NCI-H2107 treated with DMSO at 0.1 percent for 48 hours (cell line): ENCODE data around the gene NTF3.

Experiments
- DNase-seq: peaks from one replicate; lab custom pipeline; 2025; ENCODE audit not compliant: unreplicated experiment; lab: John Stamatoyannopoulos, UW

The NTF3 gene

GRCh38 chr12:5485454-5485853 is 53.5 kb downstream of the NTF3 start:
- DNase-seq = no peak

GRCh38 chr12:5487076-5487475 is 55.2 kb downstream of the NTF3 start:
- no peak for DNase-seq

GRCh38 chr12:5487948-5488625 is 56.2 kb downstream of the NTF3 start:
- DNase-seq = no peak

DNA sequence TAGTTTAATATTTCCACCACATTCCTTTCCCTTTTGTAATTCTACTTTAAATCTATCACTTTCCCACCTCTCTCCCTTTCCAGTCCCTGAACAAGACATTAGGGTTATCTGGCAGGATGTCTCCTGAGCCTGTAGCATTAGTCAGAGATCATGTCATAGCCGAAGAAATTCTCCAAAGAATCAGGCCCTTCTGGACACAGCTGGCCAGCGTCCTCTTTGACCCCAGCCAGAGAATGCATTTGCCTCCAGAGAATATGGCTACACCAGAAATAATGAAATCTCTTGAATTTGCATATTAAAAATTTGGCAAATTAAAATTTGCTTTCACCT is 56.7 kb downstream of the NTF3 start:
- no peak for DNase-seq

DNA sequence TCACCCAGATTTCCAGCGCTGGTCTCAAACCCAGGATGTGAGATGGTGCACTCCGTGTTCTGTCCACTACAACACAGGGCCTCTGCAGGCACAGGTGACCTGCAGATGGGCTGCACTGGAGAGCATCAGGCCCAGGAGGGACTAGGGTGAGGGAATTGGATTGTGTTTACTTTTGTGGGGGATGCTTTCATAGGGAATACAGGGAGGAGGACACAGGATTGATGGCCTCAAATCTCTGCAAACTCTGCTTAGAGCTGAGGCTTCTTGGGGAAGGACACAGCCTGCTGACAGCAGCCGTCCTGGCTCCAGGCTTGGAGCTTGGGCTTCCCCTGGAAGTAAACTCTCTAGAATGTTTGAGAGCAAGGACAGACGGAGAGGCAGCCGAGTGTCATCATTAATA is 57.1 kb downstream of the NTF3 start:
- no peak for DNase-seq

GRCh38 chr12:5489760-5490406 is 58.0 kb downstream of the NTF3 start:
- DNase-seq = no peak

DNA sequence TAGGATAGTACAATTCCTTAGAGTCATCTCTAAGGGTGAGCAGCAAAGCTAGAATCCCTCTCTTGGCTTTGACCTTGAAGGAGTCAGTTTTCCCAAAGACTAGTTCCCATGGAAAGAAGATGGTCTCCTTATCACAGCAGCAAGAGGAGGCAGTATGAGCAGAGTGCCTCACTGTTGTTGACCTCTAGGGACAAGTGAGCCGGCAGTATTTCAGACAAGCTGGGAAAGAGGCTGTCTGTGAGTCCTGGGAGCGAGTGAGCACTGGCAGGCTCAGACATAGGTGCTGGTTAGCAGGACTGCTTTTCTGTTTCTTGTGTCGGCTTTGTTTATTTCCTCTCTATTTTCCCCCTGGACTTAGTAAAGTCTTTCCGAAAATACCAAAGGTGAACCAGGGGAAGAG is 60.7 kb downstream of the NTF3 start:
- DNase-seq = no peak

DNA sequence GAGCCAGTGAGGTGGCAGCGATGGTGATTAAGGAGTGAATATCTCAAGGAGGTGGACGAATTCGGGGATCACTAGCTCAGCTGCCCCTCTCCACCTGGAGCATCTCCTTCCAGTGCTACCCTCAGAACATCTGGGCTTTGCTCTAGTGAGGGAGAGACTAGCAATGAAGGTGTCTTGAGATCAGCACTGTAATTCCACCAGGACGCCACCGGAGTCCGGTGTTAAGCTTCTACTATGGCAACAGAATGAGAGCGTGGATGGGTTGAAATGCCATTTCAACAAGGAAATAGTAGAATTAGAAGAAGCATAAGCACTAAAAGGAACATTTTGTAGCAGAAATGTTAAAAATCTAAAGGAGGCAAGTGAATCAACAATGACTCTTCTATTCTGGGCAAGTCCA is 61.1 kb downstream of the NTF3 start:
- no peak for DNase-seq

GRCh38 chr12:5494343-5494742 is 62.4 kb downstream of the NTF3 start:
- DNase-seq = no peak

DNA sequence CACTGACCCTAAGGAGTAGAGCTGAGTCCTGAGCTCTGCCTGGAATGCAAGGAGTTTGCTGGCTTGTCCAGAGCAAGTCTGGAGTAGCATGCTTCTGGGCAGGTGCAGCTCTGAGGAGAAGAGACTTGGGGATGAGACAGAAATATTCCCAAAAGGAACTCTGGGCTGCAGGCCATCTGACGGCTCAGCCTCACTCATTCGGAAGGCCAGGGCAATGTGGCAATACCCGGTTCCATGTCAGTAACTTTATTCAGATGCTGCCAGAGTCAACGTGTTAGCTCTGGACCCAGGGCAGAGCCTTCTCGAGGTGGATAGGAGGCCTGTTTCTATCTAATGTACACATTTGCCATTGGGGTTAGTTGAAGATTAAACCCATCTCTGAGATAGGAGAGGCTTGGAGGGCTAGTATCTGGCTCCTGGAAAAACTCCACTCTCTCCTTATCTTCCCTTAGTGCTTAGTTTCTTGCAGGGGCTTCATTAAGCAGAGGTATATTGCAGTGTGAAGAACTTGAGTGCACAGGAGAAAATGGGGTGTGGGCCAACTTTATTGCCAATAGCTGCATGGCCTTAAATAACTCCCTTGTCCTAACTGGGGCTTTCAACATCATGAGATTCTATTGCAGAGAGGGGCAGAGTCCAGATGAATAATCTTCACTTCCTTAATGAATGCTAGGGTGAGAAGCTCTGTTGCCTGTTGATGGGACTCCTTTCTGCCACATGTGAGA is 65.6 kb downstream of the NTF3 start:
- DNase-seq = no peak

- DNase-seq = no peak
Observed at GRCh38 chr12:5498076-5498475, 66.2 kb downstream of the NTF3 start.

GRCh38 chr12:5498806-5499205 is 66.9 kb downstream of the NTF3 start:
- DNase-seq = no peak

DNA sequence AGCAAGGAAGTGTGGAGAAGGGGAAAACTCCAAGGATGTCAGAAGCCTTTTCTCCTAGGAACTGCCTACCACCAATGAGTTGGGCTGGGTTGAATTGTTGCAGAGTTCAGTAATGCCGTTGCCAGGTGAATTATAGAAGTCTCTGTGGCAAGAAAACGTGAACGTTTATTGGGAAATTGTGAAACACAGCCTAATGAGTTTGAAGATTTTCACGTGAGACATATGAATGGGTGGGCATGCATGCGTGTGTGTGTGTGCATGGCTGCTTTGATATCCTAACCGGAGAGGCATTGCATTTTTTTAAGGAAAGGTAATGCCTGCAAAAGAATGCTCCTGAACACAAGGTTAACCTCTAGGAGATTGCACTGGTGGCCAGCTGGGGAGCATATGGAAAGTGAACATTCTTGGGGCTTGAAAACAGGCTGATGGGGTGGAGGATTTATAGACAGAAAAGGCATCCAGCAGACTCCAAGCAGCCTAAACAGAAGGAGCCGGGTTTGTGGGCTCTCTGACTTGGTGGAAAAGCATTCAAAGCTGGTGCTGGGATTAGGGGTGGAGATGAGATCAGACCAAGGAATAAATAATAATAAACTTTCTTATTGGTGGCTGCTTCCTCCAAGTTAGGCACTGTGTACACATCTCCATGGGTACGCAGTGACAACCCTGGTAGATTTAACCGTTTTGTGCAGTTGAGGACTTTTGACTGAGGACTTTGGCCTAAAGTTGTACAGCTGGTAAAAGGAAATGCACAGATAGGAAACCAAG is 67.8 kb downstream of the NTF3 start:
- DNase-seq = no peak

GRCh38 chr12:5500331-5500659 is 68.4 kb downstream of the NTF3 start:
- DNase-seq = no peak

DNA sequence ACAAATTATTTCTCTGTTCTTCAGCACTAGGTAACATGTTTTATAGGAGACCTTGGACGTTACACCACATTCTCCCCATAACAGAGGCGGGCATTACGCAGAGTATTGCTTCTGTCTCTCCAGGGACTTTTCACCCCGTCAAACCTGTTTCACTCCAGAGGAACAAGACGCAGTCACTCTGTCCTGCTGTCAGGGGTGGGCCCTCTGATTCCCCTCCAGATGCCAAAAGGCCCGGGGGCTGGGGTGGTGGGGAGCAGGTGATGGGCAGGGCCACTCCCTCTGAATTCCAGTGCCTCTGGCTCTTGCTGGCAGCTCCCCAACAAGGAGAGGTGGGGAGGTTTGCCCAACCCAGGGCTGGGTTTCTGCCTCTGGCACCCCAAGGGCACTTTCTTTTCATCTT is 71.9 kb downstream of the NTF3 start:
- no peak for DNase-seq

DNA sequence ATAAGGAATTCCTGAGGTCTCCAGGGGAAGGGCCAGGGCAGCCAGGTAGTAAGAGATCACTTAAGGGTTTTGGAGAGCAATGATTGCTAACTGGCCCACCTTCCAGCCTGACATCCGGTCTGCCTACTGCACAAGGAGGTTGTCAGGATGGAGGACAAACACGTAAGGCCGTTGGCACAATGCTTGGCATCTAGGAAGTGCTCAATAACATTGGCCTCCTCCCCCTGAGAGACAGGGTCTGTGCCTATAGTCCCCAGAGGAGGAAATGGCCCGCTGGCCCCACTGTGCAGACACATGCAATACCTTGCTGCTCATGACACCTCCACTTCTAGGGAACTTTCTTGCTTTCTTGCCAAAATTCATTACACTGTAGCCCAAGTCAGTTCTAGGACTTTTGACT is 73.2 kb downstream of the NTF3 start:
- DNase-seq = no peak

GRCh38 chr12:5505751-5506150 is 73.8 kb downstream of the NTF3 start:
- DNase-seq = no peak

- DNase-seq = no peak
Observed at GRCh38 chr12:5506295-5506694, 74.4 kb downstream of the NTF3 start.

DNA sequence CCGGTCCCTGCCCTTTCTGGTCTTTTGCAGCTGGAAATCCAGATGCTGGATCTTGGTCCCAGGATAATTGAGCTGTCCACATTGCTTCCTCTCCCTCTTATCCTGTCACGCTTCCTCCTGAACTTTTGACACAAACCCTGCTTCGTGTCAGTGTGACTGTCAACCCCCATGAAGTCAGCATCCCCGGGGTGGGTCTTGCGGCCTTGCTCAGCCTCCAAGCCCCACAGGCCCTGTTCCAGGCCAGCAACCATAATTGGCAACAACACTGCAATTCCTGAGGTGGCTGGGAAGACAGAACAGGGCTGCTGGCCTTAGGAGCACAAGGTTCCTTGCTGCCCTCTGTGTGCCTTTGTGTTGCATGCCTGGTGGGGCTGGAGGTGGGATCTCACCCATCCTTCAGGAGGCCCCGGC is 74.9 kb downstream of the NTF3 start:
- no peak for DNase-seq

- DNase-seq = no peak
Observed at GRCh38 chr12:5507401-5507935, 75.6 kb downstream of the NTF3 start.

DNA sequence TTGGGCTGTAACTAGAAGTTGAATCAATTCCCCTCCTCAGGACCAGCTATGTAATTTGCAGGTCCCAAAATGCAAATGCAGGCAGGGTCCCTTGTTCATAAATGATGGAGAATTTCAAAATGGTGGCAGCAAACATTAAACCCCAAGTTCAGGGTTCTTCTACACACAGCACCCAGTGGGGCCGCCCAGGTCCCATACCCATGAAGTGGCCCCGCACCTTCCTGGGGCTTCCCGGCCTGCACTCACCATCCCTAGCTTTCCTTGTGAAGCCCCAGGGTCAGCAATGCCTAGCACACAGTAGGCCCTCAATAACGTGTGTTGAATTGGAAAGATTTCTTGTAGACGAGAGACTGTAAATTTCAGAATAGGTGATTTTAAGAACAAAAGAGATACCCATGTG is 76.0 kb downstream of the NTF3 start:
- no peak for DNase-seq

GRCh38 chr12:5509102-5509501 is 77.2 kb downstream of the NTF3 start:
- DNase-seq = no peak
